ENCODE data around the gene EHD4.

EHD4 gene

GRCh38 chr15:41957021-41957897 lies 15.1 kb downstream of the EHD4 start:
- Histone ChIP-seq H3K9me3 (no peaks in the 10 kb centered on the region), H3K27ac (no peak overlapping the region), H3K4me1 (ENCODE audit: control insufficient read depth in 1 of 2, insufficient read depth in 1 of 2, low read depth in 1 of 2, low read length in 1 of 2) (no peaks in the 10 kb centered on the region), H3K27me3 (no peaks in the 10 kb centered on the region), H3K4me3 (ENCODE audit: low read depth in 1 of 2, low read length in 1 of 2) (no peak overlapping the region), H3K36me3 (peaks cover 17% of the 10 kb centered on the region)
- no peak for TF ChIP-seq CTCF (IDR thresholded peaks at IDR 0.05)

- peaks cover 27% of the 10 kb centered on the region for H3K36me3 ChIP-seq
- no peaks in the 10 kb centered on the region for H3K9me3 ChIP-seq
- H3K27me3 ChIP-seq: no peaks in the 10 kb centered on the region
- H3K4me1 ChIP-seq (ENCODE audit: control insufficient read depth in 1 of 2, insufficient read depth in 1 of 2, low read depth in 1 of 2, low read length in 1 of 2): no peaks in the 10 kb centered on the region
- TF ChIP-seq CTCF (IDR thresholded peaks at IDR 0.05): no peak
- no peak overlapping the region for H3K27ac ChIP-seq
- no peak overlapping the region for H3K4me3 ChIP-seq (ENCODE audit: low read depth in 1 of 2, low read length in 1 of 2)
Measured at GRCh38 chr15:41955807-41956525, 16.4 kb downstream of the EHD4 start.

- TF ChIP-seq CTCF (IDR thresholded peaks at IDR 0.05): no peak
- H3K27ac ChIP-seq: no peak overlapping the region
- H3K9me3 ChIP-seq: no peaks in the 10 kb centered on the region
- no peaks in the 10 kb centered on the region for H3K4me1 ChIP-seq (ENCODE audit: control insufficient read depth in 1 of 2, insufficient read depth in 1 of 2, low read depth in 1 of 2, low read length in 1 of 2)
- H3K36me3 ChIP-seq: peaks cover 35% of the 10 kb centered on the region
- H3K27me3 ChIP-seq: no peaks in the 10 kb centered on the region
- H3K4me3 ChIP-seq (ENCODE audit: low read depth in 1 of 2, low read length in 1 of 2): no peak overlapping the region
Measured at GRCh38 chr15:41955100-41955499, 17.3 kb downstream of the EHD4 start.

GRCh38 chr15:41954036-41954435 lies 18.3 kb downstream of the EHD4 start:
- no peak overlapping the region for H3K4me3 ChIP-seq (ENCODE audit: low read depth in 1 of 2, low read length in 1 of 2)
- no peak overlapping the region for H3K27ac ChIP-seq
- H3K36me3 ChIP-seq: peaks cover 37% of the 10 kb centered on the region
- no peaks in the 10 kb centered on the region for H3K27me3 ChIP-seq
- TF ChIP-seq CTCF (IDR thresholded peaks at IDR 0.05): no peak
- H3K4me1 ChIP-seq (ENCODE audit: control insufficient read depth in 1 of 2, insufficient read depth in 1 of 2, low read depth in 1 of 2, low read length in 1 of 2): no peaks in the 10 kb centered on the region
- no peaks in the 10 kb centered on the region for H3K9me3 ChIP-seq

- no peak for TF ChIP-seq CTCF (IDR thresholded peaks at IDR 0.05)
- no peak overlapping the region for H3K27ac ChIP-seq
- no peaks in the 10 kb centered on the region for H3K27me3 ChIP-seq
- H3K4me3 ChIP-seq (ENCODE audit: low read depth in 1 of 2, low read length in 1 of 2): no peak overlapping the region
- no peaks in the 10 kb centered on the region for H3K9me3 ChIP-seq
- H3K36me3 ChIP-seq: peaks cover 37% of the 10 kb centered on the region
- no peaks in the 10 kb centered on the region for H3K4me1 ChIP-seq (ENCODE audit: control insufficient read depth in 1 of 2, insufficient read depth in 1 of 2, low read depth in 1 of 2, low read length in 1 of 2)
Measured at GRCh38 chr15:41952013-41952563, 20.3 kb downstream of the EHD4 start.

All from neutrophil (primary cell).